Calu3 (cell line): Measurements from ENCODE around the gene TBC1D2. TPM values are rescaled to one million over a fixed set of nuclear protein-coding genes. Genes with fewer than 3 reads are reported as not detected.

Experiments
- BruUV-seq: library from RNA; stranded (reverse); fragments of 400-500 nt; replicated peaks from 2 replicates; lab custom pipeline; 2021; lab: Mats Ljungman, UMichigan
- CTCF ChIA-PET: fragments of 300-600 bp; sonication (Branson Sonifier 250); formaldehyde crosslinking; loops from one replicate; lab custom pipeline; 2022; ENCODE audit warnings: antibody characterized with exemption; lab: Charles Lee
- DNase-seq: peaks from one replicate; pipeline ENCODE4 v3.0.0; 2022
- H3K27ac Mint-ChIP-seq: one replicate; pipeline ENCODE4 v1.8.0; 2022; ENCODE audit warnings: mixed read lengths; ENCODE audit not compliant: unreplicated experiment
- H3K27me3 Mint-ChIP-seq: one replicate; pipeline ENCODE4 v1.8.0; 2022; ENCODE audit warnings: mixed read lengths; ENCODE audit not compliant: unreplicated experiment
- H3K36me3 Mint-ChIP-seq: one replicate; pipeline ENCODE4 v1.8.0; 2022; ENCODE audit warnings: mild to moderate bottlenecking, moderate library complexity, mixed read lengths; ENCODE audit not compliant: insufficient read depth, unreplicated experiment
- H3K4me1 Mint-ChIP-seq: one replicate; pipeline ENCODE4 v1.8.0; 2022; ENCODE audit warnings: mild to moderate bottlenecking, low read depth, mixed read lengths; ENCODE audit not compliant: unreplicated experiment
- H3K4me3 Mint-ChIP-seq: one replicate; pipeline ENCODE4 v1.8.0; 2022; ENCODE audit warnings: mild to moderate bottlenecking, low read depth, moderate library complexity, mixed read lengths; ENCODE audit not compliant: unreplicated experiment
- H3K9me3 Mint-ChIP-seq: one replicate; pipeline ENCODE4 v1.8.0; 2022; ENCODE audit warnings: low read depth, mixed read lengths; ENCODE audit not compliant: unreplicated experiment
- CTCF ChIP-seq: fragments of 200-600 bp; IDR thresholded peaks from one replicate; pipeline ENCODE4 v1.8.0; 2022; ENCODE audit warnings: antibody characterized with exemption; ENCODE audit not compliant: unreplicated experiment
- intact Hi-C: fragments of 100-400 bp; cut with micrococcal nuclease; formaldehyde crosslinking; loops from one replicate; pipeline ENCODE4 v1.10.0; 2022; ENCODE audit not compliant: unreplicated experiment
- microRNA-seq: library from miRNA; unstranded; fragments of <30 nt; microRNA quantifications from one replicate; pipeline ENCODE4 v1.2.0, GENCODE V29; 2022
- total RNA-seq: library from RNA; stranded (reverse); gene quantifications from 2 replicates; pipeline ENCODE4 v1.2.3, GENCODE V29; 2022

Gene TBC1D2
- total RNA-seq, 1 experiment from 2014 or later = 8.3 TPM

GRCh38 chr9:98150164-98150563, 105.3 kb downstream of the TBC1D2 start:
- no peak for TF ChIP-seq CTCF
- Mint-ChIP-seq H3K4me3 (no peak overlapping the region), H3K27ac (no peak overlapping the region), H3K9me3 (no peaks in the 10 kb centered on the region), H3K4me1 (peaks cover 47% of the 10 kb centered on the region), H3K27me3 (no peaks in the 10 kb centered on the region), H3K36me3 (peaks cover 25% of the 10 kb centered on the region)
- CTCF ChIA-PET = no interaction called here
- intact Hi-C loops = no loop called here
- BruUV-seq = no TSS peak
- no peak for DNase-seq

- peaks cover 54% of the 10 kb centered on the region for H3K4me1 Mint-ChIP-seq
- H3K27ac Mint-ChIP-seq = no peak overlapping the region
- intact Hi-C loops = no loop called here
- no peak overlapping the region for H3K4me3 Mint-ChIP-seq
- no TSS peak for BruUV-seq
- no peaks in the 10 kb centered on the region for H3K27me3 Mint-ChIP-seq
- H3K36me3 Mint-ChIP-seq = peaks cover 27% of the 10 kb centered on the region
- CTCF ChIA-PET = interaction anchor here (0.5 kb wide), 1 partner anchor 76 kb away, joined by 3 read pairs; no protein-coding TSS in a partner anchor
- H3K9me3 Mint-ChIP-seq = no peaks in the 10 kb centered on the region
- DNase-seq = no peak
- TF ChIP-seq CTCF = no peak
Observed at GRCh38 chr9:98149422-98149821, 106.0 kb downstream of the TBC1D2 start.

Small RNAs within 50 kb of the gene (microRNA-seq; reads per million reads assigned to microRNA genes)
- gene MIR6854 = not detected

Other genes with a start within 250 kb of the TBC1D2 start
- gene NANS, start 198.9 kb downstream of the TBC1D2 start, total RNA-seq = 43.0 and 47.5 TPM in 2 replicates
- gene TRIM14, start 136.4 kb downstream of the TBC1D2 start, total RNA-seq = 34.1 and 54.0 TPM in 2 replicates
- 24.3 and 30.6 TPM in 2 replicates for gene CORO2A, start 63.0 kb downstream of the TBC1D2 start, total RNA-seq